HepG2 (cell line): ENCODE results near the gene FCN3. TPM values are rescaled to one million over a fixed set of nuclear protein-coding genes. Genes with fewer than 3 reads are reported as not detected.

ENCODE experiments used
- ATF7-NPFF ChIP-seq: sonication (generic); formaldehyde crosslinking; IDR thresholded peaks from 2 replicates; pipeline ENCODE4 v1.8.1; 2023; ENCODE audit warnings: mild to moderate bottlenecking, low read depth, missing genetic modification reagents, moderate library complexity
- ETV5 ChIP-seq: IDR thresholded peaks from 2 replicates; pipeline ENCODE4 v1.6.1; 2018; ENCODE audit warnings: missing biosample characterization, missing genetic modification reagents, inconsistent platforms, borderline replicate concordance
- FIP1L1 ChIP-seq: fragments of 200-400 bp; formaldehyde crosslinking; IDR thresholded peaks from 2 replicates; pipeline ENCODE4 v1.6.1; 2018; ENCODE audit warnings: low read depth, mild to moderate bottlenecking, low read length, moderate library complexity, borderline replicate concordance; ENCODE audit not compliant: insufficient read depth
- FOXP1 ChIP-seq, 2 experiments: fragments of 450-650 bp in 1 of 2; IDR thresholded peaks; 2 replicates each; pipeline ENCODE4 v1.6.1; 2017 to 2018; ENCODE audit warnings: antibody characterized with exemption in 1 of 2
- GMEB2 ChIP-seq: IDR thresholded peaks from 2 replicates; pipeline ENCODE4 v1.6.1; 2016; ENCODE audit warnings: missing biosample characterization, missing genetic modification reagents, low read depth
- HDAC2 ChIP-seq: sonication (generic); formaldehyde crosslinking; IDR thresholded peaks from 2 replicates; pipeline ENCODE4 v1.4.0; 2020; ENCODE audit warnings: missing genetic modification reagents
- KAT2B ChIP-seq: fragments of 150-350 bp; IDR thresholded peaks from 2 replicates; pipeline ENCODE4 v1.6.1; 2014; ENCODE audit warnings: low read depth, low read length, borderline replicate concordance
- SIN3A ChIP-seq: IDR thresholded peaks from 2 replicates; pipeline ENCODE4 v1.6.1; 2011; ENCODE audit warnings: low read depth, mild to moderate bottlenecking, control low read depth, low read length, borderline replicate concordance
- SPEN ChIP-seq: sonication (generic); formaldehyde crosslinking; IDR thresholded peaks from 2 replicates; pipeline ENCODE4 v1.5.1; 2020; ENCODE audit warnings: low read depth, mild to moderate bottlenecking, missing genetic modification reagents
- SYNCRIP ChIP-seq: fragments of 200-400 bp; formaldehyde crosslinking; IDR thresholded peaks from 2 replicates; pipeline ENCODE4 v1.6.1; 2018; ENCODE audit warnings: mild to moderate bottlenecking, low read depth, low read length; ENCODE audit not compliant: insufficient read depth
- ZNF121 ChIP-seq: sonication (generic); formaldehyde crosslinking; IDR thresholded peaks from 2 replicates; pipeline ENCODE4 v1.5.0; 2020; ENCODE audit warnings: mild to moderate bottlenecking, missing genetic modification reagents
- ZNF24 ChIP-seq: fragments of 450-650 bp; IDR thresholded peaks from 2 replicates; pipeline ENCODE4 v1.6.1; 2017; ENCODE audit warnings: antibody characterized with exemption, mild to moderate bottlenecking
- ZNF326 ChIP-seq: sonication (generic); formaldehyde crosslinking; IDR thresholded peaks from 2 replicates; pipeline ENCODE4 v1.4.0; 2020; ENCODE audit warnings: missing genetic modification reagents, borderline replicate concordance
- ZNF569 ChIP-seq: sonication (generic); formaldehyde crosslinking; IDR thresholded peaks from 2 replicates; pipeline ENCODE4 v1.5.0; 2020; ENCODE audit warnings: mild to moderate bottlenecking, missing genetic modification reagents, moderate library complexity, borderline replicate concordance
- ZNF75D ChIP-seq: sonication (generic); formaldehyde crosslinking; IDR thresholded peaks from 2 replicates; pipeline ENCODE4 v1.8.1; 2023; ENCODE audit warnings: missing genetic modification reagents, mild to moderate bottlenecking, borderline replicate concordance
- ZNF839 ChIP-seq: sonication (generic); formaldehyde crosslinking; IDR thresholded peaks from 2 replicates; pipeline ENCODE4 v1.4.0; 2020; ENCODE audit warnings: missing genetic modification reagents, mild to moderate bottlenecking, borderline replicate concordance
- polyA plus RNA-seq, 8 experiments: library from polyadenylated mRNA; depleted of rRNA in 3 of 8; stranded (reverse) in 7 of 8; unstranded in 1 of 8; fragments of >200 nt; fragmentation: Illumina TruSeq in 4 of 8; extraction: Trizol in 4 of 8; gene quantifications; 2 replicates each; pipeline versions ENCODE4 v1.2.1 to v1.2.3, GENCODE V29; 2011 to 2016; ENCODE audit warnings: low read depth in 4 of 8, missing spikeins in 1 of 8, mixed read lengths in 1 of 8; ENCODE audit not compliant: insufficient read depth in 1 of 8
- total RNA-seq, 5 experiments: library from RNA; depleted of rRNA; stranded (reverse); fragments of >200 nt; fragmentation: Illumina TruSeq; extraction: Trizol; gene quantifications; 2 replicates each; pipeline ENCODE4 v1.2.3, GENCODE V29; 2016; ENCODE audit warnings: low read depth in 1 of 5
- TF ChIP-seq, protein P1 (sequence below): IDR thresholded peaks from 2 replicates; pipeline ENCODE4 v1.6.1; 2016; ENCODE audit warnings: low read depth, borderline replicate concordance
- TF ChIP-seq, protein P2 (sequence below): sonication (generic); formaldehyde crosslinking; IDR thresholded peaks from 2 replicates; pipeline ENCODE4 v1.4.0; 2020; ENCODE audit warnings: missing genetic modification reagents
- TF ChIP-seq, protein P3 (sequence below): sonication (generic); formaldehyde crosslinking; IDR thresholded peaks from 2 replicates; pipeline ENCODE4 v1.5.1; 2020; ENCODE audit warnings: mild to moderate bottlenecking, moderate library complexity, missing genetic modification reagents
- TF ChIP-seq, protein P4 (sequence below): sonication (generic); formaldehyde crosslinking; IDR thresholded peaks from 2 replicates; pipeline ENCODE4 v1.8.0; 2022; ENCODE audit warnings: mild to moderate bottlenecking, missing genetic modification reagents, borderline replicate concordance
- TF ChIP-seq, protein P5 (sequence below): sonication (generic); formaldehyde crosslinking; IDR thresholded peaks from 2 replicates; pipeline ENCODE4 v1.5.1; 2020; ENCODE audit warnings: mild to moderate bottlenecking, missing genetic modification reagents, moderate library complexity

The FCN3 gene
- total and polyA plus RNA-seq, 2 of the 13 experiments (the other 11 are each of a cell fraction or from before 2014, with no cell fraction given), result not detected

GRCh38 chr1:27321813-27322568, 52.6 kb downstream of the FCN3 start, which contains the start of gene TMEM222 (continued):
- TF ChIP-seq SYNCRIP (no peak), KAT2B (no peak), ZNF121 (no peak), ETV5 (CRISPR knock-in tag) (peak; percentile 95), ZNF326 (no peak), ATF7-NPFF (CRISPR knock-in tag) (peak; percentile 82), ZNF24 (0 out of 2 replicates have a peak, but pooled peaks have one; percentile 58), ZNF839 (CRISPR knock-in tag) (peak; percentile 65; the same call in 1 of the 2 replicates), ZNF569 (CRISPR knock-in tag) (peak; percentile 39; the same call in 1 of the 2 replicates), FIP1L1 (no peak), GMEB2 (CRISPR knock-in tag) (peak; percentile 66; the same call in 1 of the 2 replicates), HDAC2 (CRISPR knock-in tag) (peak; percentile 84), ZNF75D (CRISPR knock-in tag) (no peak), SPEN (peak; percentile 98), SIN3A (peak; percentile 86; the same call in 1 of the 2 replicates), FOXP1 (IDR thresholded peaks at IDR 0.05) (no peak; the same call in 1 of the 2 replicates), FOXP1 (CRISPR knock-in tag; IDR thresholded peaks at IDR 0.05) (no peak; the same call in 1 of the 2 replicates)
- TF ChIP-seq, protein P1, sequence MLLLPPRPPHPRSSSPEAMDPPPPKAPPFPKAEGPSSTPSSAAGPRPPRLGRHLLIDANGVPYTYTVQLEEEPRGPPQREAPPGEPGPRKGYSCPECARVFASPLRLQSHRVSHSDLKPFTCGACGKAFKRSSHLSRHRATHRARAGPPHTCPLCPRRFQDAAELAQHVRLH (CRISPR knock-in tag), result peak; percentile 77; the same call in 1 of the 2 replicates
- TF ChIP-seq, protein P2, sequence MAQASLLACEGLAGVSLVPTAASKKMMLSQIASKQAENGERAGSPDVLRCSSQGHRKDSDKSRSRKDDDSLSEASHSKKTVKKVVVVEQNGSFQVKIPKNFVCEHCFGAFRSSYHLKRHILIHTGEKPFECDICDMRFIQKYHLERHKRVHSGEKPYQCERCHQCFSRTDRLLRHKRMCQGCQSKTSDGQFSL (CRISPR knock-in tag), result peak; percentile 81
- TF ChIP-seq, protein P3, sequence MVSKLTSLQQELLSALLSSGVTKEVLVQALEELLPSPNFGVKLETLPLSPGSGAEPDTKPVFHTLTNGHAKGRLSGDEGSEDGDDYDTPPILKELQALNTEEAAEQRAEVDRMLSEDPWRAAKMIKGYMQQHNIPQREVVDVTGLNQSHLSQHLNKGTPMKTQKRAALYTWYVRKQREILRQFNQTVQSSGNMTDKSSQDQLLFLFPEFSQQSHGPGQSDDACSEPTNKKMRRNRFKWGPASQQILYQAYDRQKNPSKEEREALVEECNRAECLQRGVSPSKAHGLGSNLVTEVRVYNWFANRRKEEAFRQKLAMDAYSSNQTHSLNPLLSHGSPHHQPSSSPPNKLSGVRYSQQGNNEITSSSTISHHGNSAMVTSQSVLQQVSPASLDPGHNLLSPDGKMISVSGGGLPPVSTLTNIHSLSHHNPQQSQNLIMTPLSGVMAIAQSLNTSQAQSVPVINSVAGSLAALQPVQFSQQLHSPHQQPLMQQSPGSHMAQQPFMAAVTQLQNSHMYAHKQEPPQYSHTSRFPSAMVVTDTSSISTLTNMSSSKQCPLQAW, result peak; percentile 93
- TF ChIP-seq, protein P4, sequence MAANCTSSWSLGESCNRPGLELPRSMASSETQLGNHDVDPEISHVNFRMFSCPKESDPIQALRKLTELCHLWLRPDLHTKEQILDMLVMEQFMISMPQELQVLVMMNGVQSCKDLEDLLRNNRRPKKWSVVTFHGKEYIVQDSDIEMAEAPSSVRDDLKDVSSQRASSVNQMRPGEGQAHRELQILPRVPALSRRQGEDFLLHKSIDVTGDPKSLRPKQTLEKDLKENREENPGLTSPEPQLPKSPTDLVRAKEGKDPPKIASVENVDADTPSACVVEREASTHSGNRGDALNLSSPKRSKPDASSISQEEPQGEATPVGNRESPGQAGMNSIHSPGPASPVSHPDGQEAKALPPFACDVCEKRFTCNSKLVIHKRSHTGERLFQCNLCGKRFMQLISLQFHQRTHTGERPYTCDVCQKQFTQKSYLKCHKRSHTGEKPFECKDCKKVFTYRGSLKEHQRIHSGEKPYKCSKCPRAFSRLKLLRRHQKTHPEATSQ (CRISPR knock-in tag), result peak; percentile 43; the same call in 1 of the 2 replicates
- TF ChIP-seq, protein P5, sequence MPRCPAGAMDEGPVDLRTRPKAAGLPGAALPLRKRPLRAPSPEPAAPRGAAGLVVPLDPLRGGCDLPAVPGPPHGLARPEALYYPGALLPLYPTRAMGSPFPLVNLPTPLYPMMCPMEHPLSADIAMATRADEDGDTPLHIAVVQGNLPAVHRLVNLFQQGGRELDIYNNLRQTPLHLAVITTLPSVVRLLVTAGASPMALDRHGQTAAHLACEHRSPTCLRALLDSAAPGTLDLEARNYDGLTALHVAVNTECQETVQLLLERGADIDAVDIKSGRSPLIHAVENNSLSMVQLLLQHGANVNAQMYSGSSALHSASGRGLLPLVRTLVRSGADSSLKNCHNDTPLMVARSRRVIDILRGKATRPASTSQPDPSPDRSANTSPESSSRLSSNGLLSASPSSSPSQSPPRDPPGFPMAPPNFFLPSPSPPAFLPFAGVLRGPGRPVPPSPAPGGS (CRISPR knock-in tag), result 0 out of 2 replicates have a peak, but pooled peaks have one; percentile 56
